OCI-LY7 (cell line): Measurements from ENCODE around the gene ROBO1.

Experiments
- CTCF ChIP-seq: fragments of 200-600 bp; sonication (generic); conservative IDR thresholded peaks from 2 replicates; pipeline ENCODE4 v1.5.1; 2014; ENCODE audit warnings: mild to moderate bottlenecking, antibody characterized with exemption, low read length, moderate library complexity, mixed read lengths
- EZH2phosphoT487 ChIP-seq: fragments of 200-600 bp; sonication (generic); IDR thresholded peaks from 2 replicates; pipeline ENCODE4 v1.6.1; 2018; ENCODE audit warnings: low read depth, borderline replicate concordance, mild to moderate bottlenecking, mixed run types, antibody characterized with exemption, low read length, moderate library complexity, mixed read lengths

GRCh38 chr3:79284781-79285180 lies 483.0 kb downstream of the ROBO1 start:
- TF ChIP-seq CTCF, result no peak
- TF ChIP-seq EZH2phosphoT487, result no peak
